HG03575 (cell line): ENCODE measurements around the gene RYR3.

Experiments used
- ATAC-seq: cut with Tn5 transposase; IDR thresholded peaks from one replicate; pipeline ENCODE4 v1.9.1; 2021; ENCODE audit not compliant: unreplicated experiment, insufficient number of reproducible peaks, low FRiP score; ENCODE audit errors: extremely low read depth

RYR3 gene

DNA sequence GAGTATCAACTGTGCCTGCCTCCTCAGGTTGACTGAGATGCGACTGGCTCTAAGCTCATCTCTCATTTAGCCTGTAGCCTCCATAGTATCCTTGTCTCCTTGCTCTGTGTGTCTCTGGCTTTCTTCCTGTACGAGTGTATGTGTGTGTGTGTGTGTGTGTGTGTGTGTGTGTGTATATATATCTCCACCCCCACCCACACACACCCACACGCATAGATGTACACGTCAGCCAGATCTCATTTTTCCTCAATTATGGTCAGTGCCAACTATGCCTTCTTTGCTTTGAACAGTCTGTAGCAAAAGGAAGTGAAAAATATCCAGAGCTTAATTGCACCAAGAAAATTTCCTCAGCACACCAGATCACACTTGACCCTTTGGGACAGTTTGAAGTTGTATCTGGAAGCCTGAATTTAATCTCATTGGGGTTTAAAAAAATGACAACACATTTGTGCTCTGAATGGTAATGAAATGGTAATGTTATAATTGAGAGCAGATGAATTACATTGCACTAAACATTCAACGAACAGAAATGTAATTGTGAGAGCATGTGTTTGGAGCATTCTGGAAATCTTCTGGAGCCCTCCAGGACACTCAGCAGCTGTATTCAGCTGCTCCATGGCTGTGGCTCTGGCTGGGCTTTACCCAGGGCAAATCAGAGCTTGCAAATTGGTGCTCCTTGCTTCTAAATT is 63.6 kb downstream of the RYR3 start:
- no peak for ATAC-seq

DNA sequence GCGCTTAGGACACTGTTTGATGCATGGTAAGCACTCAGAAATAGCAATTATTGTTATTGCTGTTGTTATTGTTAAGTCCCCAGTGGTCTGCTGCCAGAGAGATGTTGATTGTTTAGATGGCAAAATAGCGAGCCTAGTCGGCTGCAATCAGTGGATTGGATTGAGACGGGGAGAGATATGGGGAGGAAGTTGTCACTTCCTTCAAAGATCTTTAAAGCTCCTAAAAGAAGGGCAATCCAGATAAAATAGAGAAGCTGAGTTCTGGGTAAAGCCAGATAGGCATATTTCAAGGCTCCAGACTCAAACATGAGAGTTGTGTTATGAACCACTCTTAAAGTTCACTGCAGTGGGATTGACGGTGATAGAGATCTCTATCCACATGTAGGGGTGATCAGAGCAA is 64.5 kb downstream of the RYR3 start:
- ATAC-seq = no peak

DNA sequence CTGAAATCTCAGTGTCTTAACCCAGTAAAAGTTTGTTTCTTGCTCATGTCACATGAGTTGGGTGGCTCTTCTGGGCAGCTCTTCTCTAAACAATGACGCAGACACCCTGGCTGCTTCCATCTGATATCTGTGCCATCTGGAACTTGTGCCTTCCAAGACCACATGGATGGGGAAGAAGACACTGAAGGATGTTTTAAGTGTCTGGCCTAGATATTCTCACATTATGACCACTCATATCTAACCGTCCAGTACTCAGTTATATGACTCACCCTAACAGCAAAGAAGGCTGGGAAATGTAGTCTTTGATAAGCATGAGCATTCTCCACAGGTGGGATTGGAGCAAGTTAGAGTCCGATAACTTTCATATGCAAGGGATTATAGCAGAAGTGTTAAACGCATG is 66.4 kb downstream of the RYR3 start:
- no peak for ATAC-seq

DNA sequence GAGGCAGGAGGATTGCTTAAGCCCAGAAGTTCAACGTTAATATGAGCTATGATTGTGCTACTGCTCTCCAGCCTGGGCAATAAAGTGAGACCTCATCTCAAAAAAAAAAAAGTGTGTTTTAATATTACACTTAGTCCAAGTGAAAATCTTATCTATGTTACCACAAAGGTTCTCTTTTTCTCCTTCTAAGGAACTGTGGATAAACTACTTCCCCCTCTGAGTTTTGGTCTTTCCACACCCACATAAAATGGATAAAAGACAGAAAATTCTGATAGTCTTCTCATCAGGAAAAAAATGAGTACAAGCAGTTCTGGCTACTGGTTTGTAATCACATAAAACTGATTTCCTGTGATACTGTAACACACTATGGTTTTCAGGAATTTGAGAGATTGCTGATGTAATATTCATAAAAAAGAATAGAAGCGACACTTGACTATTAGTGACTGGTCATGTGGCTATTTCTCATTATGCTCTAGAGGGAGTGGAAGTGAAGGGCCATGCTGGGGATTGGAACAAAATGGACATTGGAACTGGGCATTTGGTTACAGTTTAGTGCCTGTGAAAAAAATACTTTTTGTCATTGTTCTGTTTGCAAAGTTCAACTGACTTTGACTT is 68.2 kb downstream of the RYR3 start:
- no peak for ATAC-seq

GRCh38 chr15:33380406-33380805 is 69.6 kb downstream of the RYR3 start:
- no peak for ATAC-seq

DNA sequence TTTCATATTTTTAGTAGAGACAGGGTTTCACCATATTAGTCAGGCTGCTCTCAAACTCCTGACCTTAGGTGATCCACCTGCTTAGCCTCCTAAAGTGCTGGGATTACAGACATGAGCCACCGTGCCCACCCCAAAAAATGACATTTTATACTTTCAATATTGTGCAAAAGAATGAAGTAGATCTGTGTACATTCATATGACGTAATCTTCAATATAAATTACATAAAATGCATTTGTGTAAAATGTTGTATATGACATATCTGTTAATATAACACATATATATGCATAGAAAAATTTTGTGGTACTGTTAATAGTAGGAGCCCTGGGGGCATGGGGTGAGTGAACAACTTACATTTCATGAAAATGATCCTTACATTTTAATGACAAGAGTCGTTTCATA is 71.7 kb downstream of the RYR3 start:
- no peak for ATAC-seq

GRCh38 chr15:33384307-33384706 is 73.5 kb downstream of the RYR3 start:
- no peak for ATAC-seq

- ATAC-seq = no peak
Observed at GRCh38 chr15:33392453-33392852, 81.7 kb downstream of the RYR3 start.

- ATAC-seq = no peak
Observed at GRCh38 chr15:33393546-33393945, 82.8 kb downstream of the RYR3 start.

- ATAC-seq = no peak
Observed at GRCh38 chr15:33395321-33395720, 84.6 kb downstream of the RYR3 start.

DNA sequence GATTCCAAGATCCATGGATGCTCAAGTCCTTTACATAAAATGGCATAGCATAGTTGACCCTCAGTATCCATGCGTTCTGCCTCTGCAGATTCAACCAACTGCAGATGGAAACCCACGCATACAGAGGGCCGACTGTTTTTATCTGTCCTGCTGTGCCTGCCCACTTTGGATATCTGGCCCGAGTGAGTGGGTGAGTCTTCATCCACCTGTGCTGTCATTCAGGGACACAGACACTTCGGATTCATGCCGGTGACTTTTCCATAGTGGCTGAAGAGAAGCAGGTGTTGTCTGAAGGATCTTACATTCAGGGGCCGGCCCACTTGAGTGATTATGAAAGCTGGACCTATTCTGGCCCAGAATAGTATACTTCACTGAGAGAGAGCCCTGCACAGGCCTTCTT is 85.1 kb downstream of the RYR3 start:
- no peak for ATAC-seq

DNA sequence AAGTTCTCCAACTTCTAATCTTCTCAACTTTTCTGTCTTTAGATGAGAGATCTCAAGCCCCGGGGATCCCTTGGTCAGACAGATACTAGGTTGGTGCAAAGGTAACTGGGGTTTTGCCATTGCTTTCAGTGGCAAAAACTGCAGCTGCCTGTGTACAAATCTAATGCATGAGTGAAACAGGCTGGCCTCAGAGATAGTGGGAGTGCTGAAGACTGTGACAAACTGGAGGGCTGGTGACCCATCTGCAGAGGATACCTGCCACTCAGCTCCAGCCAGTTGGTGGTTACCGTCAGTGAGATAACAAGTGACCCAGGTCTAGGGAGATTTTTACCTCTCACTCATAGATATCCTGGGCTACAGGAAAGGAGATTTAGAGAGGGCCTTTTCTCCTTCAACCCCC is 85.7 kb downstream of the RYR3 start:
- ATAC-seq = no peak

DNA sequence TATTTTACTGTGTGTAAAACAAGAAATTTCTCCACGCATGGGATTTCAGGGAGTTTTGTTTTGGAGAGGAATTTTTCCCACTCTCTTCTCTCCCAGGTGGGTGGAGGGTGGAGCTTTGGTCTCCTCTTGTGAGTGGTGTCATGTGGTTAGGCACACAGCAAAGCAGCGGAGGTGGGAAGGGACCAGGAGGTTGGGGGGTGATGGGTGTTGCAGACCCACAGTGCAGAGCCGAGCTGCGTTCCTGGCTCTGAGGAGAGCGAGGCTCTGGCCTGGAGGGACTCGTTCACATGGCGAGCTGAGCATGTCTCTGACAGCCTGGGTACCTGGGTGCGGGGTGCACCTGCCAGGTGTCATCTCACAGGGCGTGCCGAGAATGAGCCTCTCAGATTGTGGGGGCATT is 87.8 kb downstream of the RYR3 start:
- ATAC-seq = no peak

DNA sequence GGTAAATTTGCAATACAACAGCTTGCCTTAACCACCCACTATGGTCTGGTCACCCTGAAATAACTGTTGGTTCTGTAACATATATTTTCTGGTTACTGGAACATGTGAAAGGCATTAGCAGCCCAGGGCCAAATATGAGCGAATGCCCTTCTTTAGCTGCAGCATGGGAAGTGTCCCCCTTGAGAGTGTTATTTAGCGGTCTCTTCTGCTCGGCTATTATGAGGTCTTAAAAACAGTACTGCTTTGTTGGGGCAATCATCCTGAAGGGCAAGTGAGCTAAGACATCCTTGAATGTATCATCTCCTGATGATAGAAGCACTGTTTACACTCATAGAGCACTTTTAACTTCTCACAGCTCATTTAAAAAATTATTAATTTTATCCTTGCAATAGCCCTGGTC is 90.2 kb downstream of the RYR3 start:
- no peak for ATAC-seq

DNA sequence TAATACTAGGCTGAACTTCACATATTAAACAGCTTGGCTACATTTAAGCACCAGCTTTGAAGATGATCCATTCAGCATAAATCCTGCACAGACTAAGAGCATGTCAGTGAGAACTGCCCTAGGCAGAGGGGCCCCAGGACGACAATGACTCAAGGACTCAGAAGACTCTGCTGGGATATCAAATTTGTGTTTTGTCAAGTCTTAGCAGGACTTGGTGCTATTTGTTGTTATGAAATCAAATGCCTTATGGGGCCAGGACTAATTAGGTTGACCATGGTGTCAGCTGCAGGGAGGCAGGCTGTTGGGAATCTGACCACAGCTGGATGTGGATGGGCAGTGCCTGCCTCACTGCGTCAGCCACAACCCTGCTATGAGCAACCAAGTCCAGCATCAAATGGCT is 91.8 kb downstream of the RYR3 start:
- ATAC-seq = no peak

DNA sequence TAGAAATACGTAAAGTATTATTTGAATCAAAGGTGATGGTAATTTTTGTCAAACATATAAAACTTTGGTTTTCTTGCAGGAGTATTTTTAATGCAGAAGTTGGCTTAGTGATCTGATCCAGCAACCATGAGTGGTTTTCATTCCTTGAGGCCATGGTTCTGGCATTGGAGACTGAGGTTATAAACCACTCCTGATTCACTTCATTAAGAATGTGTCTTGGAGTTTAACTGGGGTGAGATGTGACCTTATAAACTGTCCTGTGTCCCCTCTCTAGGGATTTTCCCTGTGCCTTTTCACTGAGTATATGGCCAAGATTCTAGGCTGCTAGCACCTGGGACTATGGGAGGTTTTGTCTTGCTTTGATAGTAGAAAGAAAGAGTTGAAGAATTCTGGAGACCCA is 94.3 kb downstream of the RYR3 start:
- ATAC-seq = no peak

- ATAC-seq = no peak
Observed at GRCh38 chr15:33411596-33412540, 101.1 kb downstream of the RYR3 start.

- no peak for ATAC-seq
Observed at GRCh38 chr15:33419701-33420100, 108.9 kb downstream of the RYR3 start.

DNA sequence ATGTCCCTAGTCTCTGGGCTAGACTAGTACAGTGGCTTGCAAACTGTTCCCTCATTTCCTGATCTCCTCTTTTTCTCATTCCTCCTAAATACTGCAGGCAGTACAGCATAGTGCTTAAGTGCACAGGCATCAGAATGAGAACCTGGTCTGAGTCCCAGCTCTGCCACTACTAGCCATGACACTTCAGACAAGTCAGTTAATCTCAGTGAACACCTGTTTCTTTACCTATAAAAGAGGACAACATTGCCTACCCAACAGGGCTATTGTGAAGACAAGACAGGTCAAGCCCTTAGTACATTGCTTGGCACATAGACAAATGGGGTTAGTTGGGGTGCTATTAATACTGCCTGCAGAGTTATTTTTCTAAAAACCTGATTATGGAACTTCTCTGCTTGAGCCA is 113.3 kb downstream of the RYR3 start:
- ATAC-seq = no peak

GRCh38 chr15:33425142-33425541 is 114.4 kb downstream of the RYR3 start:
- ATAC-seq = no peak
